ENCODE results near the gene OR13F1.

OR13F1 gene, protein sequence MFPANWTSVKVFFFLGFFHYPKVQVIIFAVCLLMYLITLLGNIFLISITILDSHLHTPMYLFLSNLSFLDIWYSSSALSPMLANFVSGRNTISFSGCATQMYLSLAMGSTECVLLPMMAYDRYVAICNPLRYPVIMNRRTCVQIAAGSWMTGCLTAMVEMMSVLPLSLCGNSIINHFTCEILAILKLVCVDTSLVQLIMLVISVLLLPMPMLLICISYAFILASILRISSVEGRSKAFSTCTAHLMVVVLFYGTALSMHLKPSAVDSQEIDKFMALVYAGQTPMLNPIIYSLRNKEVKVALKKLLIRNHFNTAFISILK

DNA sequence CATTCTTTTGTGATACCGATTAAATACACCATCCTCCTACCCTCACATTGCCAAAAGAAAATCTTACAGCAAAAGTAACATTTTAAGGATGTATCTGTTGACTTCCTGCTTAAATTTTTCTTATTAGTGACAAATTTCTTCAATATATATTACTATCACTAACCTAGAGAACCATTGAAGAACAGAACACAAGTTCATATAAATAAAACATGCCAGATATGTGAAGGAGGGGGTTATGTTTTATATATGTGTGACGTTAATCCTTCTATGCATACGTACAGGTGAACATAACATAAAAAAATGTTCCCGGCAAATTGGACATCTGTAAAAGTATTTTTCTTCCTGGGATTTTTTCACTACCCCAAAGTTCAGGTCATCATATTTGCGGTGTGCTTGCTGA lies at the start of gene OR13F1:
Gene OR13F1, plus strand, starts transcription at position 301 of the 400 bp plus-strand sequence. Its CDS starts 0 bp downstream, at position 301.
- TF ChIP-seq, protein P1, sequence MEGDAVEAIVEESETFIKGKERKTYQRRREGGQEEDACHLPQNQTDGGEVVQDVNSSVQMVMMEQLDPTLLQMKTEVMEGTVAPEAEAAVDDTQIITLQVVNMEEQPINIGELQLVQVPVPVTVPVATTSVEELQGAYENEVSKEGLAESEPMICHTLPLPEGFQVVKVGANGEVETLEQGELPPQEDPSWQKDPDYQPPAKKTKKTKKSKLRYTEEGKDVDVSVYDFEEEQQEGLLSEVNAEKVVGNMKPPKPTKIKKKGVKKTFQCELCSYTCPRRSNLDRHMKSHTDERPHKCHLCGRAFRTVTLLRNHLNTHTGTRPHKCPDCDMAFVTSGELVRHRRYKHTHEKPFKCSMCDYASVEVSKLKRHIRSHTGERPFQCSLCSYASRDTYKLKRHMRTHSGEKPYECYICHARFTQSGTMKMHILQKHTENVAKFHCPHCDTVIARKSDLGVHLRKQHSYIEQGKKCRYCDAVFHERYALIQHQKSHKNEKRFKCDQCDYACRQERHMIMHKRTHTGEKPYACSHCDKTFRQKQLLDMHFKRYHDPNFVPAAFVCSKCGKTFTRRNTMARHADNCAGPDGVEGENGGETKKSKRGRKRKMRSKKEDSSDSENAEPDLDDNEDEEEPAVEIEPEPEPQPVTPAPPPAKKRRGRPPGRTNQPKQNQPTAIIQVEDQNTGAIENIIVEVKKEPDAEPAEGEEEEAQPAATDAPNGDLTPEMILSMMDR (IDR thresholded peaks at IDR 0.05; ENCODE audit: low read depth, low read length, missing control alignments): no peak

GRCh38 chr9:104456831-104457230 lies 47.2 kb upstream of the OR13F1 start:
- Histone ChIP-seq H3K27ac (no peak overlapping the region), H3K36me3 (replicated peaks) (no peaks in the 10 kb centered on the region), H3K4me3 (ENCODE audit: low read depth, low read length) (no peak overlapping the region), H3K27me3 (replicated peaks) (no peaks in the 10 kb centered on the region)
- DNase-seq: no peak
- TF ChIP-seq, protein P1 (IDR thresholded peaks at IDR 0.05; ENCODE audit: low read depth, low read length, missing control alignments): no peak
- in situ Hi-C loops (cut with HindIII; ENCODE audit: low pct_ligation_motif_present, low sequenced_read_pairs): no loop called here

More for the DNA sequence above, at the start of gene OR13F1:
- H3K36me3 ChIP-seq (replicated peaks): no peaks in the 10 kb centered on the region
- H3K27ac ChIP-seq: no peak within 1 kb of the TSS
- H3K27me3 ChIP-seq (replicated peaks): no peaks in the 10 kb centered on the region
- in situ Hi-C loops (cut with HindIII; ENCODE audit: low pct_ligation_motif_present, low sequenced_read_pairs): no loop called here
- no peak within 1 kb of the TSS for H3K4me3 ChIP-seq (ENCODE audit: low read depth, low read length)
- no peak for DNase-seq

DNA sequence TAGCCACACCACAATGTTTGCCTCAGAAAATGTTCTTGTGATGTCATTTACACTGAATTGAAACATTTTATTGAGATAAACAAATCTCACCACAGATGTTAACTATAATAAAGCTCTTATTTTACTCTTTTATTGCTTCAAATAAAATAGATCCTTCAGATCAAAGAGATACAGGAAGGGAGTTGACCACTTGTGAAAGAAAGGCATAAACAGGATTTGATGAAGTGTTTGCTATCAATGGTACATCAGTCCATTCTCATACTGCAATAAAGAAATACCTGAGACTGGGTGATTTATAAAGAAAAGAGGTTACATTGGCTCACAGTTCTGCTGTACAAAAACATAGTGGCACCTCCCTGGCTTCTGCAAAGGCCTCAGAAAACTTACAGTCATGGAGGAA lies 40.2 kb upstream of the OR13F1 start:
- Histone ChIP-seq H3K27me3 (replicated peaks) (no peaks in the 10 kb centered on the region), H3K36me3 (replicated peaks) (no peaks in the 10 kb centered on the region), H3K4me3 (ENCODE audit: low read depth, low read length) (no peak overlapping the region), H3K27ac (no peak overlapping the region)
- in situ Hi-C loops (cut with HindIII; ENCODE audit: low pct_ligation_motif_present, low sequenced_read_pairs): no loop called here
- TF ChIP-seq, protein P1 (IDR thresholded peaks at IDR 0.05; ENCODE audit: low read depth, low read length, missing control alignments): no peak
- no peak for DNase-seq

- Histone ChIP-seq H3K36me3 (replicated peaks) (no peaks in the 10 kb centered on the region), H3K27me3 (replicated peaks) (no peaks in the 10 kb centered on the region), H3K4me3 (ENCODE audit: low read depth, low read length) (no peak overlapping the region), H3K27ac (no peak overlapping the region)
- TF ChIP-seq, protein P1 (IDR thresholded peaks at IDR 0.05; ENCODE audit: low read depth, low read length, missing control alignments): no peak
- no peak for DNase-seq
- in situ Hi-C loops (cut with HindIII; ENCODE audit: low pct_ligation_motif_present, low sequenced_read_pairs): no loop called here
Observed at GRCh38 chr9:104468261-104468660, 35.8 kb upstream of the OR13F1 start.

DNA sequence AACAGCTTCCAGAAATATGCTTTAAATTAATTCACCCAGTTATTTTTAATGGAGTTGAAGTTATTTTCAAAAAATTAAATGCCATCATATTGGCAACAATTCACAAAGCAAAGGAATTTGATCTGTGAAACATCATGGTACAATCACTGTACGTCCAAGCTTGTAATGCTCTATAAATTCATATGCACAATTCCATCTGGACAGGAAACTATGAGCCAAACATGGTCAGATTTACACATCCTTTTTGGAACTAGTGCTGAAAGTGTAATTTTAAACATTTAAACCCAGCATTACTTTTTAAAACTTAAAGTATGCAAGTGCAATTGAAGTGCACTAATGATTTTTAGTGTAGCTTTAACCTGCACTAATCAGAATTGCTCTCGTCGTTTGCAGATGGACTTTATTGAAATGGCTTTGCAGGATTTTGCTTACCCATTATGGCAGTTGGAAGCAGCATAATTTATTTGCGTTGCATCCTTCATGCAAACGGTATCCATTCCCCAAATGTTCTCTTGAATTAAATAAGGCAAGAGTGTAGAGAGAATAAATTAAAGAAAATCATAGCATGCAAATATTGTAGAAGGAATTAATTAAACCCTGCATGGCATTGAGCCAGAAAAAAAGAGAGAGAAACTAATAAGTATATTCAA lies 21.0 kb upstream of the OR13F1 start:
- no peak overlapping the region for H3K4me3 ChIP-seq (ENCODE audit: low read depth, low read length)
- H3K27ac ChIP-seq: no peak overlapping the region
- in situ Hi-C loops (cut with HindIII; ENCODE audit: low pct_ligation_motif_present, low sequenced_read_pairs): no loop called here
- no peaks in the 10 kb centered on the region for H3K27me3 ChIP-seq (replicated peaks)
- no peak for DNase-seq
- TF ChIP-seq, protein P1 (IDR thresholded peaks at IDR 0.05; ENCODE audit: low read depth, low read length, missing control alignments): no peak
- no peaks in the 10 kb centered on the region for H3K36me3 ChIP-seq (replicated peaks)

All from brain microvascular endothelial cell (primary cell).